G401.6 (cell line): ENCODE data around the gene PRICKLE2.

Experiments used
- FAIRE-seq: peaks from 2 replicates; lab custom pipeline; 2012; peaks lifted over from hg19 to GRCh38; lab: Jason Lieb, UNC

The PRICKLE2 gene

DNA sequence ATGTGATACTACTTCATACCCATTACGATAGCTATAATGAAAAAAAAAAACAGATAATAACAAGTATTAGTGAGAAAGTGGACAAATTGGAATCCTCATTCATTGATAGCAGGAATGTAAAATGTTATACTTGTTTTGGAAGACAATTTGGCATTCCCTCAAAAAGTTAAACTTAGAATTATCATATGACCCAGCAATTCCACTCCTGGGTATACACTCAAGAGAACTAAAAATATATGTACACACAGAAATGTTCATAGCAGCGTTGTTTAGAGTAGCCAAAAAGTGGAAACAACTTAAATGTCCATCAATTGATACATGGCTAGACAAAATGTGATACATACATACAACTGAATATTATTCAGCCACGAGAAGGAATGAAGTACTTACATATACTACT, 69.9 kb downstream of the PRICKLE2 start:
- FAIRE-seq: no peak

DNA sequence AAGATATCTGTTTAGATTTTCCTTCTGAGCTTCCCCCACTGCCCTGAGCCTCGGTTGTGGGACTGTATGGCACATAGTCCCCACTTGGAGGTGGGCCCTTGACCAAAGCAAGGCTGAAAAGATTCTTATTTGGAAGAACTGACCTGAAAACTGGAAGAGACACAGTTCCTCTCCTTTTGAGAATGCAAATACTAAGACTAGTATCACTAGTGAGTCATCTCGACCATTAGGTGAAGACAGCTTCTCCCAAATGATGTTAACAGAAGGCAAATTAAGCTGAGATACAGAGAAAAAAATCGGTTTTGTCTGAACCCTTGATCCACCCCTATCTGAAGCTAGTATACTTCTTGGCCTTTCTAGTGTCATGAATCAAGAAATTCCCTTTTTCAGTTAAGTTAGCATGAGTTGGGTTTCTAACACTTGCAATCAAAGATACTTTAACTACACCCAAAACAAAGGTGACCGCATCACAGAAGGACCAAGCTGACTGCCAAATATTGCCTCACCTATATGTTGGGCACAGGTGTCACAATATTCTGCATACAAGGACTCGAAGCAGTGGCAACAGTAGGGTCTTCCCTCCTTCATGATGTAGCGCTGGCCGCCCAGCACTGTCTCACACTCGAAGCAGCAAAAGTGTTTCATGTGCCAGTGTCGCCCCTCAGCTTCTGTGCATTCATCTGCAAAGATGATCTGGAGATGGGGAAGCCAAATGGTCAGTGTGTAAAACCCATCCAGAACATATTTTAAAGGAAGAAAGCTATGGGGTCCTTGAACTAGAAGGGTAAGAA, 72.4 kb downstream of the PRICKLE2 start:
- FAIRE-seq: no peak

DNA sequence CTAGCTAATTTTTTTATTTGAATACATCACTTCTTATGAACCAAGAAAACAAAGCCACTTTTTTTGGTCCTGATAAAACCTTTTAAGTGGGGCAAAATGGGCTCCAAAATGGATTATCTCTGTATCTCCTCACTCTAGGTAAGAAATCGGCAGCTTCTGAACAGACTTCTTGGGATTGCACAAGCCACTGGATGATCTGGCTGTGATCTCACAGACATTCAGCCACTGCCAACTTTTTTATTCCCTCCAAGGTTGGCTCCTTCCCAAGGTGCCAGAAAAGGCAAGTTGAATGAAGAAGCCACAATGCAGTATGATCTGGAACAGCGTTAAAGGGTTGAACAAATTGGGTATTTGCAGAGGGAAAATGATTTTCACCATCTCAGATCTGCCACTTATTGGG, 73.2 kb downstream of the PRICKLE2 start:
- FAIRE-seq: no peak

DNA sequence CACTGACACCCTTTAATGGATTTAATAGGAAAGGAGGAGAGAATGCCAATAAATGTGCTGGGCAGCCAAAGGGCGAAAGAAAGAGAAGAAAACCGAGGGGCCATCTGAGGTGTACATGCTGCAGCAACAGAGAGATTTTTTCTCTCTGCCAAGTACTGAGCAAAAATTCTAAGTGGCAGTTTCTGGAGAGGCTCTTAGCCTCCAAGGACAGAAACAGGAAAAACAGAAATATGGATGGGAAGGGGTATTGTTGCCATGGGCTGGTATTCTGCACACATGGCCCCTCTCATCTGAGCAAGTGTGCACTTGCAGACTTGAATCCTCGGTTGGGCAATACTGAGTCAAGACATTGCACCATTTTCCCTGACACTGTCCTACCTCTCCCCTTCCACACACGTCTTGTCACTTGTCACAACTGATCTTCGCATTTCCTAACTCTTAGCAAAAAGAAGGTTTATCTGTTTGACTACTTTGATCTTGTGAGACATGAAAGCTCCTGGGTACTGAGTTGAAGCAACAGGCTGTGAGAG, 73.9 kb downstream of the PRICKLE2 start:
- no peak for FAIRE-seq

DNA sequence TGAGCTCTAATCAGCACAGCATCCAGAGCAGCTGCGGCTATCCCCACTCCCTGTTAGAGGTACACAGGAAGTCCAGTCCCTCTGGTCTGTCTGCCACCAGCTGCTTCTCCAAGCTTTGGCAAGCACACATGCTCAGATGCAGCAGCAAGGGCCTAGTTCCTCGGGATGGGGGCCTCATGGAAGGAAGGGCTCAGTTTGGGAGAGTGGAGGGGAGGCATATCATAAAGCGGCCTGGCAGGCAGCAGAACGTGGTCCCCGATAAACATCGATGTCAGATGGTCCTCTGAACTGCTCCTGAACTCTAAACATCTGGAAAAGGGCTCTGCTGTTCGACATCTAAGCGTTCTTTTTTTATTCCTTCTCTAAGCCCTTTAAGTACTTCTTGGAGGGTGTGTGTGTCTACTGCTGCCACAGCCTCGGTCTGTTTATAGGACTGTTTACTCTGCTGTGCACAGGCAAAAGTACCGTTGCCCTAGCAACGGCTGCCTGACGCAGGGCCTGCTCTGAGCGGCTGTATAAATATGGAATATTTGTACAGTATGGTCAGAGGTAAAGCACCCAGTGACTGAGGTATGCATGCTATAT, 74.6 kb downstream of the PRICKLE2 start:
- FAIRE-seq: no peak

DNA sequence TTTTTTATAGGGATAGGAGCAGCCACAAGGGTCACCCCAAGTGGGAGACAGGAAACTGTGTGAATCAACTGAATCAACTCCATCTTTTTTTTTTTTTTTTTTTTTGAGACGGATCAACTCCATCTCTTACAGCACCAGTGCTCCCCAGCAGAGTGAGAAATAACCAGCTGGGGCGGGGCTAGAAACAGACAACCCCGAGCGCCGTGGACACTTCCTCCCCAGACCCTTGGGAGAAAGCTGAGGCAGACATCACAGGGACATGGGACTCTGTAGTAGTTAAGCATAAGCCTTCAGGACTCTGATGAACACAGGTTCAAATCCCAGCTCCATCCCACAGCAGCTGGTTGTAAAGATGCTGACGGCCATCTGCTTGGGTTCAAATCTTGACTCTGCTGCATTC, 75.4 kb downstream of the PRICKLE2 start:
- FAIRE-seq: no peak

DNA sequence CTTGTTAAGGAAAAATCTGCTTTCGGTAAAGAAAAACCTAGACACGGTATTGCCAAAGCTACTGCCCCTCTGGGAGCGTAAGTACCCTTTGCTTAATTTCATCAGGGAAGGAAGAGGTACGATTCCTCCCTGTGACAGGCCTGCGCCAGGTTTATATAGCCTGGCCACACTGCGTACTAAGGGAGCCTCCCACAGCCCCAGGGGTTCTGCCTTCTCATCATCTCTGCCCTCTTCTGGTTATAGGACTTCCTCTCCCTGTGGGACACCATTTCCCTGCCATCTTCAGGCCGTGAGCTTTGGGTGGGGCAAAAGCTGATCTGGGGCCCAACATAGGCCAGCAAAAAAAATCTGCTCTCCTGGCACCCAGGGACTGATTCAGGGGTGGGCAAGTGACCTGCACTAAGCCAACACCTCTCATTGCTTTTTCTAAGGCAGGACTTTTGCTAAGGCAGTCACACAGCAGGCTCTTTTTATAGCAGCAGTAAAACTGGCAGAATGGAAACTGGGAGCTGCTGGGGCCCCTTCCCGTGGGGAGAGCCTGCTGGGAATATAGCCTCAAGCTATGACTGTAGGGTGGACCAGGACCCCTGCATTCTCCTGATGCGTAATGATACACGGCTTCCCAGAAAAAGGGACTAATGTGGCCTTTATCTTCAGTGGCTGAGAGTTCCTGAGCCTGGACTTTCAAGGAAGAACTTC, 76.2 kb downstream of the PRICKLE2 start:
- FAIRE-seq: no peak

DNA sequence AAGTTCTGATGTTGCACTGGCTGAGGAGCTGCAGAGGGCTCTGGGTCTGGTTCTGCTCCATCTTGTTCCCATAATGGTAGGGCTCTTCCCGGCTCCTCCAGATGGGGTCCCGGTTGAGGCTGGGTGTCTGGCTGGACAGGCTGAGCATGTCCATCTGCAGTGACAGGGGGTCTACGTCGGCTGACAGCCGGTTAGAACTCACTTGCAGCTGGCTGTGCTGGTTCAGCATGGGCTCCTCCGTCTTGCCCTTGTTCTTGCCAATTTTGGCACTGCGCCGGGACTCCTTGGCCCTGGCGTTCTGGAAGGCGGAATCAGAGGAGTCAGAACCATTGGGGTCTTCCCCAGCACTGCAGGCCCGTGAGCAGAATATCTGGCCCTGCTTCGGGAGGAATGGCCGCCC, 78.1 kb downstream of the PRICKLE2 start:
- FAIRE-seq: no peak

DNA sequence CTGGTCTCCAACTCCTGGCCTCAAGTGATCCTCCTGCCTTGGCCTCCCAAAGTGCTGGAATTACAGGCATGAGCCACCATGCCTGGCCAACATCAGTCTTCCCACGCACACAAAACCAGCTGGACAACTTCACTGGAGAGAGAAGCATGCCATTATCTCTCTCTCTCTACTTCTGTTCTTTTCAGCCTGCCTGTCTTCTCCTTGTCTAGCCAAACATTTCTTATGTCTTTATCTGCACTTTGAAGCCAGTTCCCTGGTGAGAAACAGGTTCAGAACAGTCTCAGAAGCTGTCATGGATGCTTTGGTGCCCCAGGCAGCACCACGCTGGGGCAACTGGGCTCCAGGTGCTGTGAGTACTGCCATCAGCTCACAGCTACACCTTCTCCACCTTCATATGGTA, 79.8 kb downstream of the PRICKLE2 start:
- FAIRE-seq: no peak

DNA sequence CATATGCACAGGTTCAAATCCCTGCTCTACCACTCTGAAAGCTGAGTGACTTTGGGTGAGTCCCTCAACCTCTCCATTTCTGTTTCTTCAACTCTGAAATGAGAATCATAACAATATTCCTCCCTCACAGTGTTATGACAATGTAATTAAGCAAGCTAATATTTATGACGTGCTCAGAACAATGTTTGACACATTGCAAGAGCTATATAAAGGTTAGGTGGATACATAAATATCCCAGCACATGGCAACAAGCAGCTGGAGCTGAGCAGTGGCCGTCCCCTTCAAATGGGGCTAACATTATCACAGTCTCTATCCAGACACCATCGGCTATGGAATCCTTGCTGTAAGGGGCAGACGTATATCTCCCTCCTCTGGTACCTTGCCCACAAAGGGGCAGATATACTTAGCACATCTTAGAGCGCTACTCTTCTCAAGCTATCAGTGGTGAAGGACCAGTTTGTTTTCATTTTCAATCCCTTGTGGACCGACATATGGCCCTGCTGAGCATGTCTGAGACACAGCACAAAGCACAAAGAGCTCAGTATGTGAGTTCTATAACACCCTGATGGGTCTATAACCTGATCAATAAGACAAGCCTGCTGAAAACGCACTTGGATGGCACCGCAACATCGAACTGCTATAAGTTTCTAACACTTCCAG, 80.9 kb downstream of the PRICKLE2 start:
- no peak for FAIRE-seq

DNA sequence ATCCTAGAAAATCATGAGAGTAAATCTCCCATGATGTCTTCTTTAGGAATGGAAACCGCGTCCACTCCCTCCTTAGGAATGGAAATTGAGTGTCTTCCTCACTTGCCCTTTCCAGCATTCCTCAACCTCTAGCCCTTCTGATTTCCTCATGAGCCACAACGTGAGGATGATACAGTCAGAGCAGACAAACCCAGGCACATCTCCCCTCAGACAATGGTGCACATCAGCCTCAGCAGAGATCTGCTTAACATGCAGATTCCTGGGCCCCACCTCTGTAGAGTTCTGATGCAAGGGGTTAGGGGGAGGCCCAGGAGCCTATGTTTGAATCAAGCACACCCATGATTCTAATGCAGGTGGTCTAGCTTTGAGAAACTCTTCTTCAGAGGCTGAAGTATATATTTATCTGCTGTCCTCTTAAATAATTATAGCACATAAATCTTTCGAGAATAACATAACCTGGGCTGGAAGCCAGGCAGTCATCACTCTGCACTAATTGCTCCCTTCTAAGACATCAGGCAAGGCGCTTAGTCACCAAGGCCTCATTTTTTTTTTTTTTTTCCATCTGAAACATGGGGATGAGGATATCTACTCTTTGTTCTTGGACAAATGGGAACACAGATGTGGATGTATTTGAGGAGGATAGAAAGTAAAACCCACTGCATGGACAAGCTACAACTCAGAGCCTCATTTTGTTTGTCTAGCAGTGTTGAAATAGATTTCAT, 81.7 kb downstream of the PRICKLE2 start:
- no peak for FAIRE-seq

DNA sequence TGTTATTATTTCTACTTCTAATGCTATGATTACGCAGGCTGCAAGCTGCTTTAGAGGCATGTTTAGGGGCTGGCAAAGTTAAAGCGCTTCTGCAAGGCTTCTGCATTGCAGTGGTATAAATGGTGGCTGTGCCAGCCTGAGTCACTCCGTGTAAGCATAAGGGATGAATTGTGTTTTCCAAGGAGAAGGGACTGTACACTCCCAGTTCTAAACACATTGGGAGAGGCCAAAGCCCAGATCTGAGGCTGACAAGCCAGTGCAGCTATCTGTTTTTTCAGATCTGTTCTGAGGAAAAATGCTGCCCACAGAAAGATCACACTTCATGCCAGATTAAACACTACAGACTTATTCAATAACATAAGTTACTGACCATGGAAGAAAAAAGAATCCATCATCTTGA, 83.8 kb downstream of the PRICKLE2 start:
- no peak for FAIRE-seq

DNA sequence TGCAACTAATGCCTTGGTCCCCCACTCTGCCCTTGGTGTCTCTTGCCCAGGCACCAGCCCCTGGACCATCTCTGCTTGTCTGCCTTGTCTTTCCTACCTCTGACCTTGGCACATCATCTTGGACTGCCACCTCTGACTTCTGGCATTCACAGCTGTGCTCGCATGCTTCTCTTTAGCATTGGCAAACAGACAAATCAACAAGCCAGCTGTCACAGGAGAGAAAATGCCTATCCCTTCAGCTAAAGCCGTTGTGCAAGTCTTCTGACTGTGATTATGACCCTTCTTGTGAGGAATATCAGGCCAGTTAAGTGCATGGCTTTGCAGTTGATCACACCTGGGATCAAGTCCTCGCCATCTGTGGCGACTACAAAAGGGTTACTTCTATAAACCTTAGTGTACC, 84.6 kb downstream of the PRICKLE2 start:
- no peak for FAIRE-seq

DNA sequence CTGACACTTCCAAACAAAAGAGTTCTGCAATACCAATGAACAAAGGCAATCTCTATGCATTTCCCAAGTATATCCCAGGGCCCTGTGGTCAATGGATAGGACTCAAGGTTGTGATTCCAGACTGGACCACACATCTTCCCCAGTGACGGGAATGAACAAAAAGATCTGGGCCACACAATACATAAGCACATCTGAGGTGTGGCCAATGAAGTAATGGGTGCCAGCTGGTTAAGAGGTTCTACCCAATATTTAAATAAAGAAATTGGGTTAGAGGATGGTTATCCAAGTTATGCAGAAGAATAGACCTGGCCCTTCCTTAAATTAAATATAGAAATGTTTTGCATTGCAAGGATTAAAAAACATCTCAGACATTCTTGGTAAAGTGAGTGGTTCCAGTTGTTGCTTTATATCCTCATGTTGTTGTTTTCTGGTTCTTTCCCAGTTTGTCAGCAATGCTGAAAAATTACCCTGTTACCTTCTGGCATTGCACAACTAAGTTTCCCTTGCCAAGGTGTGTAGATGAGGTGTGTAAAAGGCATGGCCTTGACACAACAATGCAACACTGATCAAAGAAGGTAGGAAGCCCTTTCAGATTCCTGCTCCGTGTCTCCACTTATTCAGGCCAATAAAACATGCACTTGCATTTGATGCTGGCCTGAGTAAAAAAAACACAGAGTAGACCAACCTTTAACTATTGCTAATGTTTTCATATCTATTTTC, 86.5 kb downstream of the PRICKLE2 start:
- FAIRE-seq: no peak

DNA sequence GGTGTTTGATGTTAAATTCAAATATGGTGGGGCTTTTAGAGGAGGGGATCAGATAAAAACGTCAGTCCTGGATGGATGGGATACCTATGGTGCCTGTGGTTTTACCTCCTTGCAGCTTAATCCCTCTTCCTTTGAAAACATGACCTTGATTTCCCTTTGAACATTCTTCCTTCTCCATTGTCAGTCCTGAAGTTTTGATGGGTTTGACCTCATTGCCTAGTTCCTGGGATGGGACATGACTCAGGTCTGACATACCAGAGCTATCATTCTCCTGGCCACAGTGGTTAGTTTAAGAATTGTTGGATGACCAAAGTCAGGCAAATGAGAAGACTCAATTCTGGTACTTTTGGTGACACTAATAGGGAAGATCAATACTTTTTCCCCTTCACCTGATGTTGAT, 87.2 kb downstream of the PRICKLE2 start:
- no peak for FAIRE-seq

DNA sequence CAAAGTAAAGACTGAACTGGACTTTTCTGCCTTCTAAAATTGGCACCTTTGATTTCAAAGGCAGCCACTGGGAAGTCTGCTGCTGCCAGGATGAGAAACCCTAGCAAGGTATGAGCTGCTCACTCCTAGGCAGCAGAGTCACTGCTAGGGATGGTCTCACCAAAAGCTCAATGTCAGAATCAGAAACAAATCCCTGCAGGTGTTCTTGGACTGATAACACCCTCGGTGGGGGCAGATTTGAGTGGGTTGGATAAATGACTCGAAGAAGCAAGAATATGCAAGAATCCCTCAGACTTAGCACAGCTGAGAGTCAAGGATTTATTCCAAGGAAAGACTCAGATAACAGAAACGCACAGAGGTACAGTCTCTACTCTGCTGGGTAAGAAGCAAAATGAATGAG, 90.4 kb downstream of the PRICKLE2 start:
- no peak for FAIRE-seq

DNA sequence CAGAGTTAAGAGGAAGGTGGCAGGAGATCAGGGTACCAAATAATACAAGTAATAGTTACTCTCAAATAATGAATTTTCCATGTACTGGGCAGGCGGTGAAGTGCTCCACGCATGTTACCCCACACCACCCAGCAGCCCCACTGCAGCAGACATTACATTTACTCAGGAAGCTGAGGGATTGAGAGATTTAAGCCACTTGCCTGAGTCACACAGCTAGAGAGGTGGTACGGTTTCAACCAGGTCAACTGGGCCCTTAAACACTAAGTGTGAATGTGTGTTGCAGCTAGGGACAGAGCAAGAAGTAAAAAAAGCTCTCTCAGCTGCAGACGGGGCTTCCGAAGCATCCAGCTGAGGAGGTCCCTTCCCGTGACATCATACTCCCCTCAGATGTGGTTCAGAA, 91.3 kb downstream of the PRICKLE2 start:
- no peak for FAIRE-seq

DNA sequence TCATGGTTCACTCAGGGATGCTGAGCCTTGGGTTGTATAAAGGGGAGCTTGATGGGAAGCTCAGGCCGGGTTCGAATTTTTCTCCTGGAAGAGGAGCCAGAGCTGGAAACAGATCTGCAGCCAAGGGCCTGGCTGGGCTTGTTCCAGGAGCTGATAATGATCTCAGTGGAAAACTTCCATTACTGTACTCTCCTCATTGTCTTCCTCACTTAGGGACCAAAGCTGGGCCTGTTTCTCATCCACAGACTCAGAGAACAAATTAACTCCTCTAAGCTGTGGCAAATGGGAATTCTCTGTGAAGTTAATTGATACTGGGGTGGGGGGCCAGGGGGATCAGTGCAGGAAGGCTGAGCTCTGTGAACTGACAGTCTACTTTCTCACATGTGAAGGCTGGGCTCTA, 92.0 kb downstream of the PRICKLE2 start:
- no peak for FAIRE-seq

DNA sequence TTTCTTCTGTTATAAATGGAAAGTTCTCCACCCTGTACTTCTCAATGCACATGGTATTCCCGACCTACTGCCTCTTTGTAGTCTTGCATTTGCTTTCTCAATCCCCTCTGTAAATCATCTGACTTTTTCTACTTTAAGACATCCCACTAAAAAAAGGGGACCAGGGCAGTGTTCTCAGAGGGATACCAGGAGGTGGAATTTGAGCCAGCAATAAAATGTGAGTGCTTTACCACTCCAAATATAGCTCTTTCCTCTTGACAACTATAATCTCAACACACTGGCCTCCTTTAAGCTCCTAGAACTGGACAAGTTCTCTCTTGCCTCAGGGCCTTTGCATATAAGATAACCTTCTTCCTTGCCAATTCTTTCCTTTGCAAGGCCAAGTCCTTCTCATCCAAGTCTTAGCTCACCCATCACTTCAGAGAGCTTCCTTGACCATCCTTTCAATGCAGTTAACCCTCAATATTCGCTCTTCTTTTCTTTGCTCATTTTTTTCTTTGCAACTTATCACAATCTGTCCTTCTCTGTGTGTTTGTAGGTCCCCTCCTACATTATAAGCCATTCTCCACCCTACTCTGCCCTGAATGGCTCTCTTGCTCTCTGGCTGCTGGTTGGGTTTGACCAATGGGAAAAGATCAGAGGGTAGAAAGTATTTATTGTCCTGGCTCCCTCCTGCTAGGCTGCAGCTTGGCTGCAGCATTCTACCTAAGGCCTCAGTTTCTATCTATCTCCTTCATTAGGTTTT, 93.4 kb downstream of the PRICKLE2 start:
- no peak for FAIRE-seq

DNA sequence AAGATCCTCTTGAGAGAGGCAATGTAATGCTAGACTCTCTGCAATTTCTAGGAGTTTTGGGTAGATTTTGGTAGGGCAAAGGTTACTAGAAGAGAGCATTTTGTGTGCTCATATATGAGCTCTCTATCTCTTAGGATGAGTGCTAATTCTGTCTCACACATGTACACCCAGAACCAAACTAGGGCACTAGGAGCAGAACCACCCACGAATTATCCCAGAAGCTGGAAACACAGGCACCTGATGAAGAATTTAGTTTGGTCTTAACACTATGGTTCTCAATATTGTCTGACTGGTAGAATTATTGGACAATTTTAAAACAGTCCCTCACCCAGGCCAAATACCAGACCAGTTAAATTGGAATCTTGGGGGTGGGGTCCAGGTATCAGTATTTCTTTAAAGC, 94.8 kb downstream of the PRICKLE2 start:
- no peak for FAIRE-seq

DNA sequence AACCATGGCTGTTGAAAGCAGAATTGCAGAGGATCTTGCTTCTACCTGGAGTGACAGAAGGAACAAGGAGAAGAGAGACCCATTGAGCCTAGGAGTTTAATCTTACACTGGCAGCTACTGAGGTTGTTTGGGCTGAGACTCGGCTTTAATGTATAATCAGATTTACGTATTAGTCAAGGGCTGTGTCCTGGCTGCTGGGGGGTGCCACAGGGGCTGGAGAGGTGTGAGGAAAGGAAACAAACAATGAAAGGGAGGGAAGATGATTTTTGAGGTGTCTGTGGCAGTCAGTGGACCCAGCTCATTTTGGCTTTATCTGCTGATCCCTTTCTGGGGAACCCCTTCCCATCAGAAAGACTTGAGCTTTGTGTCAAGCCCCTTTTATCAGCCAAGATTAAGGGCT, 95.7 kb downstream of the PRICKLE2 start:
- no peak for FAIRE-seq
